ENCODE results near the gene UCK2.
"Not testable (repeated sequence)": the region's sequence is repeated elsewhere in the genome, so short reads cannot be mapped to it uniquely, and the experiment has no call there.

GRCh38 chr1:165778197-165778596 lies 49.2 kb upstream of the UCK2 start:
- TF ChIP-seq CTCF, POLR2A, POLR2AphosphoS5, EP300 (IDR thresholded peaks at IDR 0.05): not testable (repeated sequence)

Data from sigmoid colon (tissue), 4 donors.